Endothelial cell of umbilical vein (primary cell): ENCODE measurements around the gene ANKRD39. TPM values are rescaled to one million over a fixed set of nuclear protein-coding genes. Genes with fewer than 3 reads are reported as not detected.

Experiments used
- BruUV-seq: library from RNA; stranded (reverse); fragments of 400-500 nt; replicated peaks from 2 replicates; lab custom pipeline; 2021; lab: Mats Ljungman, UMichigan
- CTCF ChIA-PET: fragments of 300-600, 350-600 bp; sonication (Branson Sonifier 250); formaldehyde crosslinking; loops from one replicate; lab custom pipeline; 2021; ENCODE audit warnings: antibody characterized with exemption, inconsistent platforms; lab: Charles Lee
- POLR2A ChIA-PET: fragments of 300-600, 350-600 bp; sonication (Branson Sonifier 250); formaldehyde crosslinking; loops from one replicate; lab custom pipeline; 2021; ENCODE audit warnings: antibody characterized with exemption, inconsistent platforms; lab: Charles Lee
- DNase-seq: peaks from one replicate; pipeline ENCODE4 v3.0.0-alpha.2; 2011; ENCODE audit warnings: low read depth, low spot score
- FAIRE-seq: peaks from 2 replicates; lab custom pipeline; 2011; peaks lifted over from hg19 to GRCh38; lab: Jason Lieb, UNC
- H2AFZ ChIP-seq: 2 replicates; pipeline ENCODE4 v1.6.0; 2012; ENCODE audit warnings: low read depth, low read length, control low read depth, inconsistent platforms
- H3K27ac ChIP-seq: 2 replicates; pipeline ENCODE4 v1.5.1; 2011; ENCODE audit warnings: low read depth, mild to moderate bottlenecking, control low read depth, low read length, moderate library complexity; ENCODE audit not compliant: insufficient read depth
- H3K27me3 ChIP-seq, 2 experiments: 2 replicates each; pipeline versions ENCODE4 v1.6.0 to v1.6.1; 2011; ENCODE audit warnings: low read length in 2 of 2, mixed read lengths in 1 of 2; ENCODE audit not compliant: control insufficient read depth in 2 of 2, insufficient read depth in 2 of 2
- H3K36me3 ChIP-seq, 2 experiments: 2 replicates in 1 of 2; 3 replicates in 1 of 2; pipeline ENCODE4 v1.5.1; 2011; ENCODE audit warnings: low read length in 2 of 2, mild to moderate bottlenecking in 1 of 2, moderate library complexity in 1 of 2; ENCODE audit not compliant: control insufficient read depth in 2 of 2, insufficient read depth in 2 of 2; ENCODE audit errors: extremely low read depth in 1 of 2
- H3K4me1 ChIP-seq: 3 replicates; pipeline ENCODE4 v1.5.1; 2011; ENCODE audit warnings: mild to moderate bottlenecking, low read length; ENCODE audit not compliant: control insufficient read depth, insufficient read depth; ENCODE audit errors: extremely low read depth
- H3K4me2 ChIP-seq: 2 replicates; pipeline ENCODE4 v1.6.1; 2011; ENCODE audit warnings: low read length, control low read depth, mixed read lengths; ENCODE audit not compliant: insufficient read depth
- H3K4me3 ChIP-seq, 3 experiments: fragments of 200-600 bp in 1 of 3; sonication (generic), shearing (Covaris generic) in 1 of 3; replicated peaks in 1 of 3; 2 replicates each; pipeline ENCODE4 v1.5.1; 2011 to 2016; ENCODE audit warnings: control low read depth in 3 of 3, low read length in 3 of 3, mild to moderate bottlenecking in 2 of 3, inconsistent platforms in 1 of 3, low read depth in 1 of 3, moderate library complexity in 1 of 3; ENCODE audit not compliant: insufficient read depth in 1 of 3
- H3K79me2 ChIP-seq: 2 replicates; pipeline ENCODE4 v1.6.0; 2012; ENCODE audit warnings: low read length, inconsistent platforms; ENCODE audit not compliant: control insufficient read depth, insufficient read depth
- H3K9ac ChIP-seq: replicated peaks from 2 replicates; pipeline ENCODE3; 2011; ENCODE audit warnings: low read length, control low read depth; ENCODE audit not compliant: insufficient read depth; ENCODE audit errors: extremely low read depth
- H3K9me1 ChIP-seq: replicated peaks from 3 replicates; pipeline ENCODE4 v1.6.0; 2011; ENCODE audit warnings: mild to moderate bottlenecking, low read length; ENCODE audit not compliant: control insufficient read depth, insufficient read depth; ENCODE audit errors: extremely low read depth
- H3K9me3 ChIP-seq: replicated peaks from 2 replicates; pipeline ENCODE4 v1.5.1; 2012; ENCODE audit warnings: low read length, inconsistent platforms; ENCODE audit not compliant: control insufficient read depth, insufficient read depth
- H4K20me1 ChIP-seq: replicated peaks from 2 replicates; pipeline ENCODE3; 2011; ENCODE audit warnings: mild to moderate bottlenecking, low read length; ENCODE audit not compliant: control insufficient read depth, insufficient read depth; ENCODE audit errors: extremely low read depth
- GATA2 ChIP-seq: IDR thresholded peaks from 2 replicates; pipeline ENCODE4 v1.7.0; 2011; ENCODE audit warnings: low read depth, mild to moderate bottlenecking, moderate library complexity, mixed read lengths, low read length; ENCODE audit not compliant: insufficient read length, insufficient read depth
- MYC ChIP-seq: IDR thresholded peaks from one replicate; pipeline ENCODE4 v1.6.1; 2011; ENCODE audit warnings: mild to moderate bottlenecking, low read depth, low read length
- POLR2A ChIP-seq: IDR thresholded peaks from 2 replicates; pipeline ENCODE4 v1.6.1; 2012; ENCODE audit warnings: low read depth, mild to moderate bottlenecking, control low read depth, low read length
- POLR2AphosphoS5 ChIP-seq: IDR thresholded peaks from 2 replicates; pipeline ENCODE4 v1.6.1; 2012; ENCODE audit warnings: low read depth, mild to moderate bottlenecking, control low read depth, low read length, moderate library complexity; ENCODE audit not compliant: insufficient read depth
- dilution Hi-C: fragments of 300-500 bp; cut with MboI; formaldehyde crosslinking; loops from one replicate; pipeline ENCODE4 v1.15.0; 2019; ENCODE audit warnings: low sequenced_read_pairs; ENCODE audit not compliant: extremely low pct_ligation_motif_present
- intact Hi-C: fragments of 100-400 bp; cut with micrococcal nuclease; formaldehyde crosslinking; loops from one replicate; pipeline ENCODE4 v1.10.0; 2022
- microRNA counts: library from miRNA; unstranded; fragments of <30 nt; microRNA quantifications from one replicate; lab custom pipeline; 2016
- microRNA-seq: library from miRNA; unstranded; fragments of <30 nt; microRNA quantifications from one replicate; pipeline ENCODE4 v1.2.0, GENCODE V29; 2021; ENCODE audit warnings: borderline number of aligned reads, borderline replicate concordance
- polyA plus RNA-seq, 4 experiments: library from polyadenylated mRNA; depleted of rRNA in 3 of 4; stranded (reverse) in 3 of 4; unstranded in 1 of 4; fragments of >200 nt; gene quantifications; 2 replicates each; pipeline versions ENCODE4 v1.2.1 to v1.2.3, GENCODE V29; 2011 to 2012; ENCODE audit warnings: missing spikeins in 1 of 4
- small RNA-seq: library from RNA; depleted of rRNA; stranded (forward); fragments of <200 nt; gene quantifications from one replicate; pipeline ENCODE3, GENCODE V24; 2012; ENCODE audit warnings: low replicate concordance, low read depth; ENCODE audit not compliant: insufficient read depth, insufficient read length
- total RNA-seq: library from RNA; stranded (reverse); gene quantifications from 2 replicates; pipeline ENCODE4 v1.2.3, GENCODE V29; 2021

ANKRD39 gene
- total and polyA plus RNA-seq, 2 donors (not counting 3 experiments of a cell fraction or from before 2014, with no cell fraction given), result 14.7 to 17.9 TPM

DNA sequence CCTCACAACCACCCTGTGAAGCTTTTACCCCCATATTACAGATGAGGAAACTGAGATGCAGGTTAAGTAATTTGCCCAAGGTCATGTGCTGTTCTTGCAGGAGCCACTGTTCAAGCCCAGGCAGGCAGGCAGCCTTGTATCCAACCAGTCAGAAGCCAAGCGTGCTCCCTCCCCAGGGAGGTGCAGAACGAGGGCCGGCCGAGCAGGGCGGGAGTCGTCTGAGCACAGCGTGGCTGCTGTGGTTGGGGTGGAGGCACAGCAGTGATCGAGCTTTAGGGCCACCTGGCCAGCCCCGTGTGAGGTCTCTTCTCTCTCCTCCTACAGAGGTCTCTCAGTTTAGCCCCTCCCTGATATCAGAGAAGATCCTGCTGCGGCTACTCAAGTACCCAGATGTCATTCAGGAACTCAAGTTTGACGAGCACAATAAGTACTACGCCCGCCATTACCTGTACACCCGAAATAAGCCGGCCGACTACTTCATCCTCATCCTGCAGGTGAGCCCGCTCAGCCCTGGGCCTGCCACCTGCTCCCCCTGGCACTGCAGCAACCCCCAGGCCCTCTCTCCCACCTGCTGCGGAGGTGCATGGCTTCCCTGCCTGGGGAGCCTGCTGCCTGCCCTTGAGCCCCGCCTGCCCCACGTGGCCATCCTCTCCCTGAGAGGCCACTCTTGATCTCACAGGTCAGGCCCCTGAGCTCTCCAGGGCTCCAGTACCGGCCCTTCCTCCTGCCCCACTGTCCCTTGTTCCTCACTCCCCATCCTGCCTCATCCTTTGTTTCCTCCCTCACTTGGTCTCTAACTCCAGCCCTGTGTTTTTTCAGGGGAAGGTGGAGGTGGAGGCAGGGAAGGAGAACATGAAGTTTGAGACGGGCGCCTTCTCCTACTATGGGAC lies 58.8 kb downstream of the ANKRD39 start:
- BruUV-seq, result no TSS peak
- no peaks in the 10 kb centered on the region for H3K4me1 ChIP-seq
- H3K9me3 ChIP-seq, result no peaks in the 10 kb centered on the region
- no peaks in the 10 kb centered on the region for H3K9me1 ChIP-seq
- H3K27ac ChIP-seq, result no peak overlapping the region
- dilution Hi-C loops, result no loop called here
- H3K27me3 ChIP-seq, result no peaks in the 10 kb centered on the region
- no peaks in the 10 kb centered on the region for H3K36me3 ChIP-seq
- intact Hi-C loops, result no loop called here
- H2AFZ ChIP-seq, result no peak overlapping the region
- FAIRE-seq (no peak), DNase-seq (no peak)
- H4K20me1 ChIP-seq, result no peaks in the 10 kb centered on the region
- H3K79me2 ChIP-seq, result no peaks in the 10 kb centered on the region
- no peak overlapping the region for H3K4me3 ChIP-seq
- TF ChIP-seq GATA2 (no peak), POLR2AphosphoS5 (no peak), MYC (no peak), POLR2A (no peak)
- POLR2A ChIA-PET, result no interaction called here
- CTCF ChIA-PET, result interaction anchor here (1.0 to 2.0 kb wide), 2 partner anchors 13 to 19 kb away, joined by 3 to 12 read pairs; no protein-coding TSS in a partner anchor
- no peak overlapping the region for H3K4me2 ChIP-seq
- no peak overlapping the region for H3K9ac ChIP-seq

MicroRNA genes within 50 kb of the gene (microRNA counts, 767-probe panel; counts per million panel counts)
- 723 counts per million, percentile 96 among the panel's probes with 10 or more counts for microRNA hsa-miR-3127-5p (lab: Ali Mortazavi, UCI)

Small RNAs within 50 kb of the gene (microRNA-seq; reads per million reads assigned to microRNA genes)
- gene MIR3127, result 1.2 reads per million

Small RNAs within 50 kb of the gene (small RNA-seq; reads per million reads assigned to genes)
- gene MIR3127, result not detected

Other genes with a start within 250 kb of the ANKRD39 start
- 36.9 and 37.4 TPM in 2 replicates for gene KANSL3, start 219.7 kb downstream of the ANKRD39 start, total RNA-seq
- 27.5 and 27.7 TPM in 2 replicates for gene KANSL3, start 219.7 kb downstream of the ANKRD39 start, polyA plus RNA-seq
- gene FER1L5, start 215.3 kb downstream of the ANKRD39 start, total RNA-seq, result not detected in 2 replicates
- gene FER1L5, start 215.3 kb downstream of the ANKRD39 start, polyA plus RNA-seq, result not detected in 2 replicates
- 15.4 and 18.2 TPM in 2 replicates for gene LMAN2L, start 118.0 kb downstream of the ANKRD39 start, total RNA-seq
- gene LMAN2L, start 118.0 kb downstream of the ANKRD39 start, polyA plus RNA-seq, result 20.5 and 21.2 TPM in 2 replicates
- 5.3 TPM in 2 replicates for gene CNNM4, start 97.1 kb downstream of the ANKRD39 start, total RNA-seq
- 4.7 and 5.3 TPM in 2 replicates for gene CNNM4, start 97.1 kb downstream of the ANKRD39 start, polyA plus RNA-seq
- 13.0 and 13.5 TPM in 2 replicates for gene CNNM3, start 41.7 kb downstream of the ANKRD39 start, total RNA-seq
- gene CNNM3, start 41.7 kb downstream of the ANKRD39 start, polyA plus RNA-seq, result 14.9 and 16.4 TPM in 2 replicates
- gene ANKRD23, start 14.0 kb downstream of the ANKRD39 start, total RNA-seq, result 2.4 and 3.6 TPM in 2 replicates
- 1.5 and 1.7 TPM in 2 replicates for gene ANKRD23, start 14.0 kb downstream of the ANKRD39 start, polyA plus RNA-seq
- gene SEMA4C, start 12.1 kb upstream of the ANKRD39 start, total RNA-seq, result 13.1 and 17.3 TPM in 2 replicates
- gene SEMA4C, start 12.1 kb upstream of the ANKRD39 start, polyA plus RNA-seq, result 16.4 and 18.0 TPM in 2 replicates
- gene FAM178B, start 128.6 kb upstream of the ANKRD39 start, total RNA-seq, result not detected in 2 replicates
- gene FAM178B, start 128.6 kb upstream of the ANKRD39 start, polyA plus RNA-seq, result not detected in 2 replicates
- 9.2 and 12.0 TPM in 2 replicates for gene FAHD2B, start 236.9 kb upstream of the ANKRD39 start, total RNA-seq
- 7.8 and 9.5 TPM in 2 replicates for gene FAHD2B, start 236.9 kb upstream of the ANKRD39 start, polyA plus RNA-seq